Activated CD4-positive, alpha-beta T cell treated with anti-CD3 and anti-CD28 coated beads for 36 hours (primary cell): ENCODE data around the gene GIPC3. TPM values are rescaled to one million over a fixed set of nuclear protein-coding genes. Genes with fewer than 3 reads are reported as not detected.
"Not testable (repeated sequence)": the region's sequence is repeated elsewhere in the genome, so short reads cannot be mapped to it uniquely, and the experiment has no call there.

Experiments used
- ATAC-seq: fragments of 200-7000 bp; cut with Tn5 transposase; one replicate; pipeline ENCODE4 v1.10.0; 2021; ENCODE audit warnings: mild to moderate bottlenecking, moderate library complexity
- CTCF ChIA-PET: fragments of 350-600 bp; sonication (Branson Sonifier 250); formaldehyde crosslinking; loops from one replicate; lab custom pipeline; 2021; ENCODE audit warnings: antibody characterized with exemption; lab: Charles Lee
- POLR2A ChIA-PET: fragments of 350-600 bp; sonication (Branson Sonifier 250); formaldehyde crosslinking; loops from one replicate; lab custom pipeline; 2021; ENCODE audit warnings: antibody characterized with exemption, inconsistent platforms; lab: Charles Lee
- DNase-seq: peaks from one replicate; pipeline ENCODE4 v3.0.0-alpha.2; 2020
- H3K27ac Mint-ChIP-seq: one replicate; pipeline ENCODE4 v1.8.0; 2021; ENCODE audit warnings: mixed read lengths
- H3K27me3 Mint-ChIP-seq: one replicate; pipeline ENCODE4 v1.8.0; 2021; ENCODE audit warnings: mixed read lengths
- H3K36me3 Mint-ChIP-seq: one replicate; pipeline ENCODE4 v1.8.0; 2021; ENCODE audit warnings: low read depth, mixed read lengths
- H3K4me1 Mint-ChIP-seq: one replicate; pipeline ENCODE4 v1.8.0; 2021; ENCODE audit warnings: mixed read lengths
- H3K4me3 Mint-ChIP-seq: one replicate; pipeline ENCODE4 v1.8.0; 2021; ENCODE audit warnings: mild to moderate bottlenecking, moderate library complexity, mixed read lengths
- H3K9me3 Mint-ChIP-seq: one replicate; pipeline ENCODE4 v1.8.0; 2021; ENCODE audit warnings: low read depth, mixed read lengths
- intact Hi-C, 2 experiments: fragments of 100-400 bp; cut with DNase I in 1 of 2; cut with micrococcal nuclease in 1 of 2; formaldehyde crosslinking; loops; one replicate each; pipeline versions ENCODE4 v1.14.2 to v1.15.1; 2022 to 2024; cut with DNase I, micrococcal nuclease
- total RNA-seq, 2 experiments: library from RNA; stranded (reverse); gene quantifications; one replicate each; pipeline ENCODE4 v1.2.3, GENCODE V29; 2021

The GIPC3 gene
- total RNA-seq, 2 experiments from 2014 or later: 0.48 to 0.51 TPM

GRCh38 chr19:3620145-3620816 lies 35.0 kb downstream of the GIPC3 start:
- CTCF ChIA-PET: interaction anchor here (0.5 kb wide), 1 partner anchor 33 kb away, joined by 3 read pairs; no protein-coding TSS in a partner anchor

DNA sequence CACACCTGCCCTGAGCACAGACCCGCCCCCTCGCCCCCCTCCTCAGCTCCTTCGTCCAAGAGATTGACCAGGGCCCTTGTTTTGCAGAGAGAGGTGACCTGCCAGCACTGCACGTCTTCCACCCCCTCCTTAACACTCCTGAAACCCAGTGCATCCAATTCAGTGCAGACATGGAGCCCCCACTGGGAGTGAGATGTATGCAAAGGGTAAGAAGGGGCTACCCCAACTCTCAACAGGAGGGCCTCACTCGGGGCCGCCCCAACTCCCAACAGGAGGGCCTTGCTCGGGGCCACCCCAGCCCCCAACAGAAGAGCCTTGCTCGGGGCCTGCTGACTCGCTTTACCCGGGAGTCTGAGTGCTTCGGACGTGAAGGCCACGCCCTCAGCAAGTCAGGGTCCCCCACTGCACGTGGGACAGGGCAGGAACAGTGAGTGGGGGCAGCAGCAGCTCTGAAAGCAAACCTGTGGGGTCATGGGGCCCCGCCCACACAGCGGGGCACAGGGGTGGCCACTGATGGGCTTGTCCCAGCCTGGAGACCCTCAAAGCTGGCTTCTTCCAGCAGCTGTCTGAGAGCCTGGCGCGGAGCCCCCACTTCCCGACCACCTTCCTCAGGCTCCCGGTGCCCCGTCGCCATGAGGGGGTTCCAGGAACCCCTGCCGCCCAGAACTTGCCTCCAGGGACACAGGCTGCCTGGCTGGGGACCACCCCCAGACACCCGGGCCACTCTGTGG lies 35.7 kb downstream of the GIPC3 start:
- Mint-ChIP-seq H3K9me3 (no peaks in the 10 kb centered on the region), H3K36me3 (peaks cover 10% of the 10 kb centered on the region), H3K4me3 (no peak overlapping the region), H3K27me3 (no peaks in the 10 kb centered on the region), H3K27ac (no peak overlapping the region), H3K4me1 (peaks cover 28% of the 10 kb centered on the region)
- POLR2A ChIA-PET: no interaction called here
- intact Hi-C loops: no loop called here
- DNase-seq (no peak), ATAC-seq (no peak)
- CTCF ChIA-PET: no interaction called here

More at GRCh38 chr19:3620145-3620816, 35.0 kb downstream of the GIPC3 start:
- POLR2A ChIA-PET: no interaction called here
- ATAC-seq (no peak), DNase-seq (no peak)
- Mint-ChIP-seq H3K27me3 (no peaks in the 10 kb centered on the region), H3K36me3 (peaks cover 10% of the 10 kb centered on the region), H3K4me1 (peaks cover 25% of the 10 kb centered on the region), H3K27ac (no peak overlapping the region), H3K9me3 (no peaks in the 10 kb centered on the region), H3K4me3 (no peak overlapping the region)
- intact Hi-C loops: no loop called here

DNA sequence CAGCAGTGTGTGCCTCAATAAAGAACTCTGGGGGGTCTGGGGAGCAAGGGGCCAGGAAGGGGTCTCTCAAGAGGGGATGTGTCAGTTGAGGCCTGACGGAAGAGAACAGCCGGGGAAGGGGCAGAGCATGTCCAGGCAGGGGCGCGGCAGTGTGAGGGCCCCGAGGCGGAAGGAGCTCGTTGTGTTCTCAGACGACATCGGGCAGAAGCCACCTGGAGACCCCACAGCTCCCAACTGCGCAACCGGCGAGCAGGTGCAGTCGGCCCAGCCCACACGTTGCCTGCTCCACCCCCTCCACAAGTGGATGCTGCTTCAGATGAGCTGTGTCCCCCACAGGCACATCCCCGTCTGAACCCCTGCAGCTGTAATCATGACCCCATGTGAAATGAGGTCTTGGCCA lies 36.4 kb downstream of the GIPC3 start:
- POLR2A ChIA-PET: interaction anchor here (1.0 kb wide), 1 partner anchor 37 kb away, joined by 3 read pairs; no protein-coding TSS in a partner anchor
- CTCF ChIA-PET: interaction anchor here (0.8 to 1.3 kb wide), 2 partner anchors 17 to 97 kb away, joined by 3 to 4 read pairs; no protein-coding TSS in a partner anchor
- H3K27ac Mint-ChIP-seq: no peak overlapping the region
- peaks cover 32% of the 10 kb centered on the region for H3K4me1 Mint-ChIP-seq
- no peaks in the 10 kb centered on the region for H3K27me3 Mint-ChIP-seq
- no peak for DNase-seq
- H3K4me3 Mint-ChIP-seq: no peak overlapping the region
- peaks cover 10% of the 10 kb centered on the region for H3K36me3 Mint-ChIP-seq
- no peaks in the 10 kb centered on the region for H3K9me3 Mint-ChIP-seq
- ATAC-seq: no peak
- intact Hi-C loops: no loop called here

DNA sequence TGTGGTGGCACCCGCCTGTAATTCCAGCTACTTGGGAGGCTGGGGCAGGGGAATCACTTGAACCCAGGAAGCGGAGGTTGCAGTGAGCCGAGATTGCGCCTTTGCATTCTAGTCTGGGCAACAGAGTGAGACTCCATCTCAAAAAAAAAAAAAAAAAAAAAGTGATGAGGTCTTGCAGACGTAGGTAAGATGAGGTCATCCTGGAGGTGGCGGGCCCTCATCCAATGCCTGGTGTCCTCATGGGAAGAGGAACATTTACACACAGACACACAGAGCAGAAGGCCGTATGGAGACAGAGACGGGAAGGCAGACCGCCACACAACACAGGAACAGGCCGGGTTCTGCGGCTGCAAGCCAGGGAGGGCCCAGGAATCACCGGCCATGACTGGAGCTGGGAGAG lies 36.9 kb downstream of the GIPC3 start:
- Mint-ChIP-seq H3K27me3 (no peaks in the 10 kb centered on the region), H3K4me1 (peaks cover 32% of the 10 kb centered on the region), H3K9me3 (no peaks in the 10 kb centered on the region), H3K36me3 (peaks cover 8% of the 10 kb centered on the region), H3K27ac (no peak overlapping the region), H3K4me3 (no peak overlapping the region)
- ChIA-PET CTCF (interaction anchor here (0.8 to 1.3 kb wide), 2 partner anchors 17 to 96 kb away, joined by 3 to 4 read pairs; no protein-coding TSS in a partner anchor), POLR2A (interaction anchor here (1.0 kb wide), 1 partner anchor 38 kb away, joined by 3 read pairs; no protein-coding TSS in a partner anchor)
- intact Hi-C loops: no loop called here
- DNase-seq: no peak
- no peak for ATAC-seq

- no peak for ATAC-seq
- ChIA-PET POLR2A (no interaction called here), CTCF (no interaction called here)
- Mint-ChIP-seq H3K27me3 (no peaks in the 10 kb centered on the region), H3K4me1 (peaks cover 22% of the 10 kb centered on the region), H3K36me3 (peaks cover 7% of the 10 kb centered on the region), H3K9me3 (no peaks in the 10 kb centered on the region), H3K4me3 (no peak overlapping the region), H3K27ac (no peak overlapping the region)
- intact Hi-C loops: no loop called here
- no peak for DNase-seq
Measured at GRCh38 chr19:3623716-3624115, 38.4 kb downstream of the GIPC3 start.

- CTCF ChIA-PET: interaction anchor here (1.6 kb wide), 1 partner anchor 18 kb away, joined by 4 read pairs; no protein-coding TSS in a partner anchor
- no peak for DNase-seq
- Mint-ChIP-seq H3K4me1 (peaks cover 22% of the 10 kb centered on the region), H3K9me3 (no peaks in the 10 kb centered on the region), H3K27me3 (no peaks in the 10 kb centered on the region), H3K36me3 (peaks cover 4% of the 10 kb centered on the region), H3K27ac (peak overlapping the region; percentile 82), H3K4me3 (peak overlapping the region; percentile 91)
- intact Hi-C loops: loop anchor here in 1 of 2 experiments (1.0 to 5.0 kb wide), 7 partner anchors 81 to 1096 kb away; partner anchors contain the start of genes DPP9, EEF2, HDGFL2 and ZBTB7A
- POLR2A ChIA-PET: no interaction called here
- peak; percentile 6 for ATAC-seq
Measured at GRCh38 chr19:3625996-3626472, 40.8 kb downstream of the GIPC3 start.

GRCh38 chr19:3626473-3627350 lies 41.4 kb downstream of the GIPC3 start, which contains the start of gene CACTIN:
CACTIN (minus strand) TSS chr19:3626790; CDS start chr19:3626762, 28 bp downstream.
- ATAC-seq (peak; percentile 98), DNase-seq (peak; percentile 99)
- Mint-ChIP-seq H3K27me3 (no peaks in the 10 kb centered on the region), H3K27ac (peak within 1 kb of the TSS; percentile 82), H3K4me3 (peak within 1 kb of the TSS; percentile 91), H3K36me3 (peaks cover 4% of the 10 kb centered on the region), H3K9me3 (no peaks in the 10 kb centered on the region), H3K4me1 (peaks cover 22% of the 10 kb centered on the region)
- ChIA-PET POLR2A (interaction anchor here (0.6 kb wide), 2 partner anchors 64 to 110 kb away, joined by 5 read pairs; no protein-coding TSS in a partner anchor), CTCF (interaction anchor here (0.6 to 1.0 kb wide), 4 partner anchors 40 to 394 kb away, joined by 3 read pairs; no protein-coding TSS in a partner anchor)
- intact Hi-C loops: loop anchor here (1.0 to 5.0 kb wide), 20 partner anchors 54 to 1096 kb away; partner anchors contain the start of genes HMG20B (in 2 of the 2), MFSD12 (in 2 of the 2), ANKRD24 (in 1 of the 2) and DPP9 (in 1 of the 2)

DNA sequence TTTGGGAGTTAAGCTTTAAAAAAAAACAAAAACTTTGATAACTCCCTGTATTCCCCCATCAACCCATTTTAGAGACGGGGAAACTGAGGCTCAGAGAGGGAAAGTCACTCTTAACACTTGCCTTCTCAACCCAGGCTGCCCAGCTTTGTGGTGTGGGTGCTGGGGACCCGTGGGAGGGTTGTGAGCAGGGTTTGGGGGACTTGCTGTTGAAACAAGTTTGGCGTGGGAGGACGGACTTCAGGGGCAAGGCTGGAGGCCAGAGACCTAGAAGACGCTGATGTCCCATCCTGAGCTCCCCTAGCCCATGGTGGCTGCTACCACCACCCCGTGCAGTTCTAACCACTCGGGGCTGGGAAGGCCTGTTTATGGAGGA lies 42.1 kb downstream of the GIPC3 start:
- H3K27ac Mint-ChIP-seq: no peak overlapping the region
- no peaks in the 10 kb centered on the region for H3K9me3 Mint-ChIP-seq
- peaks cover 2% of the 10 kb centered on the region for H3K36me3 Mint-ChIP-seq
- H3K4me3 Mint-ChIP-seq: peak overlapping the region; percentile 91
- ATAC-seq: no peak
- no peak for DNase-seq
- CTCF ChIA-PET: interaction anchor here (0.6 to 1.0 kb wide), 4 partner anchors 39 to 394 kb away, joined by 3 read pairs; no protein-coding TSS in a partner anchor
- H3K4me1 Mint-ChIP-seq: peaks cover 22% of the 10 kb centered on the region
- intact Hi-C loops: loop anchor here (1.0 to 5.0 kb wide), 18 partner anchors 55 to 1095 kb away; partner anchors contain the start of genes HMG20B (in 2 of the 2), MFSD12 (in 2 of the 2), ANKRD24 (in 1 of the 2) and DPP9 (in 1 of the 2)
- no peaks in the 10 kb centered on the region for H3K27me3 Mint-ChIP-seq
- POLR2A ChIA-PET: interaction anchor here (0.6 kb wide), 2 partner anchors 63 to 109 kb away, joined by 5 read pairs; no protein-coding TSS in a partner anchor

- H3K27me3 Mint-ChIP-seq, DNase-seq, H3K4me3 Mint-ChIP-seq, CTCF ChIA-PET, H3K36me3 Mint-ChIP-seq, H3K9me3 Mint-ChIP-seq, POLR2A ChIA-PET, ATAC-seq, H3K27ac Mint-ChIP-seq: not testable (repeated sequence)
- H3K4me1 Mint-ChIP-seq: peaks cover 22% of the 10 kb centered on the region
- intact Hi-C loops: loop anchor here in 1 of 2 experiments (5.0 kb wide), 4 partner anchors 439 to 1094 kb away; partner anchors contain the start of genes DPP9, HDGFL2 and ZBTB7A
Measured at GRCh38 chr19:3628766-3629165, 43.5 kb downstream of the GIPC3 start.
